GM19455 (cell line): ENCODE results near the gene ZFP69B.

ENCODE experiments used
- ATAC-seq: cut with Tn5 transposase; IDR thresholded peaks from one replicate; pipeline ENCODE4 v1.9.1; 2021; ENCODE audit not compliant: unreplicated experiment

The ZFP69B gene

DNA sequence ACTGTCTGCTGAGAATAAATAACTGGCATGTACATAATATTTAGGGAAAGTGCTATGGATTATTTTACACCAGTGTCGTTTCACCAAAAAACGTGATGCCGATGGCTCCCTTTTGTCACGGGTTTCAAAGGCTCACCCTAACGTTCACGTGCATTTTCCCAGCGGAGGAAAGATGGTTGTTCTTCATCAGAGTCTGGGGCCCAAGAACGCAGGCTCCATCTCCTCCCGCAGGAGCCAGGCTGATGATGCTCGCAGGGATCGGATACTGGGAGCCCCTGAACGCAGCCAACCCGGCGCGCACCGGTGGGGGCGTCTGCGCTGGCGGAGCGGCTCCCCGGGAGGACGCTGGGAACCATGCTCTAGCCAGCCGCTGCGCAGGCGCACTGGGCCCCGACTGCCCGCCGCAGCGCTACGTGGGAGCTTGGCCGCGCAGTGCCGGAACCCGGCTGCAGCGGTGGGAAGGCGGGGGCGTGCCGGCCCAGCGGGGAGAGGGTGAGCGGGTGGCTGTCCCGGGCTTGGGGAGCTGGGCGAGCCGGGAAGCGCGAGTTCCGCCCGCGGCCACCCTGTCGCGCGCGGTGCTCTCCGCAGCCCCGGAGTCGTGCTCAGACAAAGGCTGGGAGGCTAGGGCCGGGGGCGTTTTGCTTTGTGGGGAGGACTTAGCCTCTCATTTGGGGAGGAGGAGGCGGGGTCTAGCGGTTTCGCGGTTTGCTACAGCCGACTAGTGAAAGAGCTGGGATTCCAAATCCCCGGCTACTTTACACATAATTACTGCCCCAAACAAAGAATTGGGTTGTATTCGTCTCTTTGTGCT, at the start of gene ZFP69B:
TSS of gene ZFP69B (plus strand) at position 793 of the 811 bp plus-strand sequence. CDS start 486 bp downstream, outside the sequence.
- peak; percentile 86 for ATAC-seq

DNA sequence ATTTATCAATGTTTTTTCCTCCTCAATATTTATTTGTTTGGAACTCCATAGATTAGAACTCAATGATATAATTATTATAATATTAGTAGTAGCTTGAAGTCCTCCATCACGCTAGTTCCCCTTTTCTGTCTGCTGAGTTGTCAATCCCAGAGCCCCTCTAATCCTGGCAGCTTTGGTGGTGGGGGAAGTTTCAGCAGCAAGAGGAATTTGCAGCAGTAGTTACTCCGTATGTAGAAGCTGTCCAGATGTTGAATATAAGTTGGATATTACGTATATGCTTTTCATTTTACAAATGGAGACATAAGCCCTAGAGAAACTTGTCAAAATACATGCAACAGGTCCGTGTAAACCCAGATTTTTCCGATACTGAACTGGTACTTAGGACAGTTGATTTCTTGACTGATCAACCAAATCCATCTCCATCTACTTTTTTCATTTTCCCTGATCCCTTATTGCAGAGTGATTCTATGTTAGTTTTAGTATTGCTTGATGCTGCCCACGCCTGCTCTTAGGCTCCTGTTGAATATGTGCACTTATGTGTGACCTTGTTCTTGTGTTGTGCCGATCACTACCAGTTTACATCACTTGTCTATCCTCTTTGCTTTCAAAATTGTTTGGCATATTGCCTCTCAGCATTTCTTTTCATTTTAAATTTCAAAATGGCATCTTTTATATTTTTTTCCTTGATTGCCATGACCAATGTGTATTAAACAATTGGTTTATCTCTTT, 48.6 kb upstream of the ZFP69B start:
- no peak for ATAC-seq

DNA sequence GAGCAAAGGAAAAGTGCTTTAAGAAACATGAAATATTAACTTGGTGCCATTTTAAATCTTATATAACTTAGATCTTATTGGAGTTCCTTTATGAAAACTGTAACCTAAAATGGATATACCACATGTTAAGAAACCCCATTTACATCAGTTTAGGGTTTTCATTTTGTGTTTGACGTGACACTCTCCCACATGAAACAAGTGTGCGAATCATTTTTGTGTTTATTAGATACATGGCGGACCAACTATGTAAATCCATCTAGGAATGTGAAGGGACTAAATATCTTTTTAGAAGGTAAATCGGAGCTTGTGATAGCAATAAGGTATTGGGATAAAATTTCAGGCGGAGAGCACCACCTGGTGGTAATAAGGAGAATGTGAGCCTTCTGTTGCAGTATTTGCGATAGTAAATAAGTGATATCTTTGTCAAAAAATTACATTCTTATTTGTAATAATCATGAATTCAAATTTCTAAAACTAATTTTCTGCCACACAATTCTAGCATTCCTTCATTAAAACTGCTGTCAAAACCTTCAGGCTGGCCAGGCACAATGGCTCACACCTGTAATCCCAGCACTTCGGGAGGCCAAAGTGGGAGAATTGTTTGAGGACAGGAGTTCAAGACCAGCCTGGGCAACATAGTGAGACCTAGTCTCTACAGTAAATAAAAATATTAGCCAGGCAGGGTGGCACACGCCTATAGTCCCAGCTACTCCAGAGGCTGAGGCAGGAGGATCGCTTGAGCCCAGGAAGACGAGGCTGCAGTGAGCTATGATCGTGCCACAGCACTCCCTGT, 45.4 kb upstream of the ZFP69B start:
- no peak for ATAC-seq

DNA sequence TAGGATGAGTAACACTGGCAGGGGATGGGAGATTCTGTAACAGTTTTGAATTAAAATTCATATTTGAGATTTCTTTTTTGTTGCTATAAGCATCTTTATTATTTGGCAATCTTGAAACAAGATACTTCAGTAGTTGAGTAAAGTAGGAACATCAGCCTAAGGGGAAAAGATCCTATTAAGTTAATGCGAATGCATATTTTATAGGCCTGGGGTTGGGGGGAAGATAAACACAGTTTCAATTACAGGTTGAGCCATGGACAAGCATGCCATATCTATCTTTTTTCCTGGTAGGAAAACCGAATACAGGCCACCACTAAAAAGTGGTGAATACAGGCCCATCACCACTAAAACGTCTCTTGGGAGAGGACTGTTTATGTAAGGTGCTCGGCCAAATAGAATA, 44.5 kb upstream of the ZFP69B start:
- ATAC-seq, result no peak

DNA sequence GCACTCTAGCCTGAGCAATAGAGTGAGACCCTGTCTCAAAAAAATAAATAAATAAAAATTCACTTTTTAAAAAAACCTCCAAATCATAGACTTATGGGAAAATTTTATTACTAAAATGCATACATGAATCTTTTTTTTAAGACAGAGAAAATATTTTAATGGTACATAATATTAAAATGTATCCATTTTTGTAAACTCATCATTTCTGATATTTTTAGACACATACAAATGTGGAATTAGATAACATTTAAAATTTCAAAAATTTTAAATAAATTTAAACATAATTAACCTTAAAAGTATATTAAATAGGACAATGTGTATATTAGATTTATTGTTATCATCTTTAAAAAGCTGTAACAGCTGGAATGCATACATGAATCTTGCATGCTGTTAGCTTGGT, 42.8 kb upstream of the ZFP69B start:
- ATAC-seq, result no peak

DNA sequence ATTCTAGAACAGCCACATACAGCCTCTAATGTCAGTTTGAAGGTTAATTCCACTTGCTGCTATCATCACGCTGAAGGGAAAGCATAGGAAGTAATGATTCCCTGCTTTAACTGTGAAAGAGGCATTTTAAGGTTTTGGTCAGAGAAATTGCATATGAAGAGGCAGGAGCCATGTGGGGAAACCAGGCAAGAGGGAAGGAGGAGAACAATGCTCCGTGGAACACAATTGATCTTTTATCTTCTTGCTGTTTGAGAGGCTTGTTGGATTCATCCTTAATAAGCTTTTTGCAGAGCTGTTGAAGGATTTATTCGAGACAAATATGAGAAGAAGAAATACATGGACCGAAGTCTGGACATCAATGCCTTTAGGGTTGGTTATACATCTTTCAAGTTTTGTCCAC, 40.8 kb upstream of the ZFP69B start:
- ATAC-seq, result no peak

DNA sequence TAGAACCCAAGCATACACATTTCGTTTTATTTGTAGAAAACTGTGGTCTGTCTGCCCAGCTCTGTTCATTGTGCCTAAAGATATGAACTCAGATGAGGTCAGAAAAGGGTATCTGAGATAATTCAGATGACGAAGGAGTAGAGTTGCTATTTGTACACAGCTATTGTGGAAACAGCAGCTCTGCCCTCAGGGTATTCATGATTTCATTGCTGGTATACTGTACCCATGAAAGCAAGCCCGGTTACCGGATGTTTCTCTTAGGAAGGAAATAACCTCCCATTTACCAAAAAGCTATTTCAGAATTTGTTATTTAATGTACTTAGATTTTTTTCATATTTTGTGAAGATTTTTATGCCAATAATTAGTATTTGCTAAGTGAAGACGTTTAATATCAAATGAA, 39.0 kb upstream of the ZFP69B start:
- no peak for ATAC-seq

DNA sequence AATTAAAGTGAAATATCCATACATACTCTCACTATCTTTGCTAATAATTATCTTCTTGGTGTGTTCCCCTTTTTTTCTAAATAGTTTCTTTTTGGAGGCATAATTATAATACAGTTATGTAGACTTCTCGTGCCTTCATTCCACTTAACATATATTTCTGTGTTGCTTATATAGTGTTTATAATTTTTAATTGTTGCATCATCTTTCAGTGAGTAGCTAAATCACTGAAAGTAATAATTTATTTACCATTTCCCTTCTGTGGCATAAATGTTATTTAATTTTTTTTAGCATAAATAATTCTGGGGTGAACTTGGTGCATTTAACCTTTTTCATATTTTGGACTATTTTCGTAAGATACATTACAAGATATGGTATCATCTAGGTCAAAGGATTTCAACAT, 38.4 kb upstream of the ZFP69B start:
- ATAC-seq, result no peak

DNA sequence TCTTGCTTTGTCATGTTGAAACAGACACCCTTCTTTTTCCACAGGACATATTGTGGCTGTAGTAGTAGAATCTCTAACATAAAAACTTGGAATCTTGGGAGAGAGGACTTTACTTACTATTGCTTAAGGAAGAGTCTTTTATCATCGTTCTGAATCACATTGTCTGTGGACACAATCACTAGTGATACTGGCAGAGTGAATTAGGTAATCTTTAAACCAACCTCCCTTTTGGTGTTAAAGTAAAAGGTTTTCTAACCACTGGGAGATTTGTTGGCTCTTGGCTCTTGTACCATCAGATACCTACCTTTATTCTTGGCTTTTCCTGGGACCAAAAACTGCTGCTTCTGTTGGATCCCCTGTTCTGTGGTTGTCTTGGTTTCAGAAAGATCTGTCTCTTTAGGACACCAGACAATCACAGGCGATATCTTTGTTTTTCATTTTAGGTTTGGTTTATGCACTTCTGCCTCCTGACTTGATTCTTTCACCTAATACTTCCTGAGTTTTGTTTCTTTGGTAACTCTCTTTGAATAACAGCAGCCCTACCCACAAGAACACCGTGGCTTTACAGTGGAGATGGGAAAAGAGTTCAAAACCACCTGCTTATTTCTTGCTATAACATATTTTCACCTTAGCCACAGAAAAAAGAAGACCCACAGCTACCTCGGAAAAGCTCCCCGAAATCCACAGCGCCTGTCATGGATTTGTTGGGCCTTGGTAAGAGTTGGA, 36.6 kb upstream of the ZFP69B start:
- ATAC-seq, result no peak

DNA sequence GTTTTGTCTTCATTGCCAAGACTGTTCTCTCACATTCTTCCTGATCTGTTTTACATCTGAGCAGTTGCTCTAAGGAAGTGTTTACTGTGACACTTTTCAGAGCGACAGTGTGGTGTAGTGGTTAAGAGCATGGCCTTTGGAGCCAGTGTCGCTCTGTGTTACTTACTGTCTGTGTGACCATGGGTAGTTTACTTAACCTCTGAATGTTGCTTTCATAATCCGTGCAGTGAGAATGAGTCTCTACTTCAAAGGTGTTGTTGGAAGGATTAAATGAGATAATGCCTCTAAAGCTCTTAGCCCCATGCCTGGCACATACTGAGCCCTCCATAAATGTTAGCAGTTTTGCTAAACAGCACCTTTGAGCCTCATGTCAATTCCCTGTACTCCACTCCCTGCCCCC, 35.9 kb upstream of the ZFP69B start:
- ATAC-seq, result no peak

DNA sequence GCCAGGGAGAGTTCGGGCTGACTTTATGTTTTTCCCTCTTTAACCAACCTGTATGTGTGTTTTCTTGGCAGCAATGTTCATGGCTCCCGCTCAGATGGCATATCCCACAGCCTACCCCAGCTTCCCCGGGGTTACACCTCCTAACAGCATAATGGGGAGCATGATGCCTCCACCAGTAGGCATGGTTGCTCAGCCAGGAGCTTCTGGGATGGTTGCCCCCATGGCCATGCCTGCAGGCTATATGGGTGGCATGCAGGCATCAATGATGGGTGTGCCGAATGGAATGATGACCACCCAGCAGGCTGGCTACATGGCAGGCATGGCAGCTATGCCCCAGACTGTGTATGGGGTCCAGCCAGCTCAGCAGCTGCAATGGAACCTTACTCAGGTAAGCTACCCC, 33.6 kb upstream of the ZFP69B start:
- ATAC-seq, result no peak

DNA sequence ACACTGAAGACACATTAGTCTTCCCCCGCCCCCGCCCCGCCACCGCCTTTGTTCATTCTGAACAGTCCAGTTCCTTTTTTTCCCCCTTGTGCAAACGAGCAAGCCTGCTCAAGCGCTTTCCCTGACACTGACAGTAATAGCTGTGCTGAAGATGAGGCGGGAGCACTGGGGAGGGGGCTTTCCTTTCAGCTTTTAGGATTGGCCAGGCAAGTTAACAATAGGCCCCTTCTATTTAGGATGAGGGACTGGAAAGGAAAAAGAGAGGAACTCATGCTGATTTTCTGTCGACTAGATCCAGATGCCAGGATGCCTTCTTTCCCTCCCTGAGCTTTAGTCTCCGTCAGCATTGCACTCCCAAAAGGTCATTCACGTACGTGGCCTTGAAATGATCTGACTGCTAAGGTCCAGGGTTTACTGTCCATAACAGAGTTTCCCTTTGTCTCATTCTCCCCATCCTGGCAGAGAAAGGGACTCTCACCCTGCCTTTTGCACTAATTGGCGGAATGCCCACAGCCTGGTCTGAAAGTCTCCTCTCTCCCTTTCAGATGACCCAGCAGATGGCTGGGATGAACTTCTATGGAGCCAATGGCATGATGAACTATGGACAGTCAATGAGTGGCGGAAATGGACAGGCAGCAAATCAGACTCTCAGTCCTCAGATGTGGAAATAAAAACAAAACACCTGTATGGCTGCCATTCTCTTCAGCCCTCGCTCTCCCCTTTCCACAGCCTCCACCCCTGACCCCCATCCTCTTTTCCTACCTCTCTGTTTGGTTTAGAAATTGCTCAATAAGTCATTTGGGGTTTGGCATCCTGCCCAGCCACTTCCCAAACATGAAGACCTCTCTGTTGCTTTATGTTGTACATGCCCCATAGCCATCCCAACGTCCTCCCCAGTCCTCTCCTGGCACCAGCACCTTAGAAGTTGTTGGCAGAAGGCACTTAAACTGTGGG, 28.6 kb upstream of the ZFP69B start:
- no peak for ATAC-seq

DNA sequence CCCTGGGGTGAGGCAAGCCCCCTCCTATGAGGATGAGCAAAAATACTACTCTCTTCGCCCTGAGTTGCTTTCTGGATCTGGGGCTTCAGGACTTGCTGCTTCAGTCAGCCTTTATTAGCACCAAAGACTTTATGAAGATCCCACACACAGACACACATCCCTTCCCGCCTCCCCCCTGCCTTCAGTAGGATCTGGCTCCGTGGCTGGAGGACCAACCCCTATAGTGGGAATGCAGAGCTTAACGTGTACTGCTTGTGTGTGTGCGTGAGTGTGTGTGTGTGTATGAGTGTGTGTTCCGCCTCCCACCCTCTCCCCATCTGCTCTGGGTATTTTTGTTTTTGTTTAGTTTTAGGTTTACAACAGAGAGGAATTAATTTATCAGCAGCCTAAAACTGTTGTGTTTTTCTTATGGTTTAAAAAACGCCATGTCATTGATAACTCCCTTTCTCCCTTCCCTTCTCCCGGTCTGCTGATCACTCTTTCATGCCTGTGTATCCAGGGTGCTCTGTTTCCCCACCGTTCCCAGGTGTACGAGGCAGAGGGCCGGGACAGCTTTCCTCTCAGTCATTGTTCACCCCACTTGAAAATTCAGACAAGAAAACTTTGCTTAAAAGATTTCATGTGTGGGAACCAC, 27.5 kb upstream of the ZFP69B start:
- ATAC-seq, result no peak

DNA sequence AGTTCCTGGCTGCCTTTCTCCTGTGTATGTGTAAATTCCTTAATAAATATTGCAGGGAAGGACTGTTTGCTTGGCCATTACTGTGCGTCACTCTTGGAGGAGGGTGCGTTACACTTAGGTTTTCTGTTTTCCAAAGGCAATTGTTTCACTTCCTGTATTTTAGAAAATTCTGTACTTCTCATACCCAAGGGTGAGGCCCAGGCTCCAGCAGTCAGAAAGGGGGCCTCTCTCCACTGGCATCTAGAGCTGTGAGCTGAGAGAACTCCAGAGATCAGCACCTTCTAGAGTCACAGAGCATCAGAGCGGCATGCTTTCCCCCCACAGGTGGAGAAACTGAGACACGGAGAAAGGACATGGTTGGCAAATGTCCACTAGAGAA, 27.0 kb upstream of the ZFP69B start:
- ATAC-seq, result no peak

DNA sequence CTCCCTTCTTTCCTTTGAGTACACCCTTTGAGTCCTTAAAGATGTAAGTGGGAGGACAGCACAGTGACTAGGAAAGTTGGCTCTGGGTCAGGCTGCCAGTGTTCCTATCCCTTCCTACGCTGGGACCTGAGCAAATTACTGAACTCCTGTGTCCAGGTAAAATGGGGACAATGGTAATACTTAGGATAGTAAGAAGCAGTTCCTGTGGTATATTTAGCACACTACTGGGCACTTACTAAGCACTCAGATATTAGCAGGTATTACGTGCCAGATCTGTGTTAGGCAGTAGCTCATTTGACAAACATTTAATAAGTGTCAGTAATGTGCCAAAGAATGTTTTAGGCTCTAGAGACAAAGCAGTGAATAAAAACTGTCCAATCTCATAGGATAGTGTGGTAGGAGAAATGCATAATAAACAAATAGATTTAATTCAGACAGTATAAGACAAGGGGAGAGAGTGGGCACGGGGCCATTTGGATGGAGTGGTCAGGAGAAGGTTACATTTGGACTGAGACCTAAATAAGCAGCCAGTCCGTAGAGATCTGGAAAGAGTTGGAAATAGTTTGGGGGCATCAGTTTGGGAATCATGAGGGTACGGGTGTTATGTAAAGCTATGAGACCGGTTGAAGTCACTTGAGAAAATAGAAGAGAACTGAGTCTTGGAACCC, 26.2 kb upstream of the ZFP69B start:
- ATAC-seq, result no peak

DNA sequence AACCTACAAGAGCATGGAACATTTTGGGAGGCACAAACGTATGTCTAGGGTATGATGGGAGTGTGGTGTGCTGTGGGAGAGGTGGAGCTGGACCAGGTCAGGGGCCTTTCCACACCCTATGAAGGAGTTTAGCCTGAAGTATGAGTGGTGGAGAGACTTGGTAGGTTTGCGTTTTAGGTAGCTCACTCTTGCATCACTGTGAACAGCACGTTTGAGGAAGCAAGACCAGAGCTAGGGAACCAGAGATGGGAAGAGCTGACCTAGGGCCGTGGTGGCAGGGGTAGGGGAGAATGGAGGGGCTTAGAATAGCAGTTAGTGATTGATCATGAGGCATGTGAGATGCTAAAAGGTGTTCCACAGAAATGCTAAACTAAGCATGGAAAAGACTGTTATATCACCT, 25.1 kb upstream of the ZFP69B start:
- no peak for ATAC-seq

DNA sequence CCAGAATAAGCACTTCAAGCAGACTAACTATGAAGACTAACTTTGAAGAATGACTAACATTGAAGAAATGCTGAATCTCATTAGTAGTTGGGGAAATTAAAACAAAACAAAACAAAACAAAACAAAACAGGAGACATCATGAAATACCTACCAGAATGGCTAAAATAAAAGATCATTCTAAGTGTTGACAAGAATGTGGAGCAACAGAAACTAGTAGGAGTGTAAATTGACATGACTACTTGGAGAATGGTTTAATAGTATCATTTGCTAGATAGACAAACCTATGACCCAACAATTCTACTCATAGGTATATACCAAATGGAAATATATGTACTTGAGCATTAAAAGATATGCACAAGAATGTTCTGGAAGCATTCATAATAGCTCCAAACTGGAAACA, 18.9 kb upstream of the ZFP69B start:
- no peak for ATAC-seq

DNA sequence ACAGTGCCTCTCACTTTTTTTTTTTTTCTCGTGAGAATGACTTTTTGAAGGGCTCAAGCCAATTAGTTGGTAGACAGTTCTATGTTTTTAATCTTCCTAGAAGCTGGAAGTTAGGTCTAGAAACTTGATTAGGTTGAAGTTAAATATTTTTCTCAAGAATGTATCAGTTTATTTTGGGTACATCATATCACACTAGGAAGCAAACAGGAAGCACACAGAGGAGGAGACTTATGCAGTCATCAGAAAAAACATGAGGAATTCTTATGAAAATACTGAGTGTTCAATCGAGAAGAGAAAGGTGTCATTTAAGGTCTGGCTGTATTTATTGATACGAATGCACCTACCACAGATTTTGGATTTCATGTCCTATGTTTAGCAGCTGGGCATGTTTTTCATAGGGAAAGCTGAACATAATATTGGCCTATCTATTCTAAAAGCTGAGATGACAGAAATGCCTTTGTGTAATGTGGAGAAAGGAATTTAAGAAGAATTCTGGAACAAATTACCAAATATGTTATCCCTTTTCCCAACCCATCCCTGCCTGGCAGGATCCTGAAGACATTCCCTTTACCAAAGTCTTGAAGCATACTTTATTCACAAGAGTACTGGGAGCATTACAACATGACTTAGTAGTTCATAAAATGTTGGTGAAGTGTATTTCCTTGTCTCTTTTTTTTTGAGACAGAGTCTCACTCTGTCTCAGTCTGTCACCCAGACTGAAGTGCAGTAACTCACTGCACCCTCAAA, 17.5 kb upstream of the ZFP69B start:
- ATAC-seq, result no peak
